CD4-positive, alpha-beta T cell treated with Interleukin-12 subunit alpha and Interleukin-12 subunit beta, for 1 hour (primary cell): ENCODE results near the gene PNPLA1.

ENCODE experiments used
- DNase-seq: peaks from one replicate; pipeline ENCODE4 v3.0.0-alpha.2; 2020

Gene PNPLA1, protein sequence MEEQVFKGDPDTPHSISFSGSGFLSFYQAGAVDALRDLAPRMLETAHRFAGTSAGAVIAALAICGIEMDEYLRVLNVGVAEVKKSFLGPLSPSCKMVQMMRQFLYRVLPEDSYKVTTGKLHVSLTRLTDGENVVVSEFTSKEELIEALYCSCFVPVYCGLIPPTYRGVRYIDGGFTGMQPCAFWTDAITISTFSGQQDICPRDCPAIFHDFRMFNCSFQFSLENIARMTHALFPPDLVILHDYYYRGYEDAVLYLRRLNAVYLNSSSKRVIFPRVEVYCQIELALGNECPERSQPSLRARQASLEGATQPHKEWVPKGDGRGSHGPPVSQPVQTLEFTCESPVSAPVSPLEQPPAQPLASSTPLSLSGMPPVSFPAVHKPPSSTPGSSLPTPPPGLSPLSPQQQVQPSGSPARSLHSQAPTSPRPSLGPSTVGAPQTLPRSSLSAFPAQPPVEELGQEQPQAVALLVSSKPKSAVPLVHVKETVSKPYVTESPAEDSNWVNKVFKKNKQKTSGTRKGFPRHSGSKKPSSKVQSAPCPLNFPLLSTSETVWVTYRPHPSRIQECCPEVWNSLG

DNA sequence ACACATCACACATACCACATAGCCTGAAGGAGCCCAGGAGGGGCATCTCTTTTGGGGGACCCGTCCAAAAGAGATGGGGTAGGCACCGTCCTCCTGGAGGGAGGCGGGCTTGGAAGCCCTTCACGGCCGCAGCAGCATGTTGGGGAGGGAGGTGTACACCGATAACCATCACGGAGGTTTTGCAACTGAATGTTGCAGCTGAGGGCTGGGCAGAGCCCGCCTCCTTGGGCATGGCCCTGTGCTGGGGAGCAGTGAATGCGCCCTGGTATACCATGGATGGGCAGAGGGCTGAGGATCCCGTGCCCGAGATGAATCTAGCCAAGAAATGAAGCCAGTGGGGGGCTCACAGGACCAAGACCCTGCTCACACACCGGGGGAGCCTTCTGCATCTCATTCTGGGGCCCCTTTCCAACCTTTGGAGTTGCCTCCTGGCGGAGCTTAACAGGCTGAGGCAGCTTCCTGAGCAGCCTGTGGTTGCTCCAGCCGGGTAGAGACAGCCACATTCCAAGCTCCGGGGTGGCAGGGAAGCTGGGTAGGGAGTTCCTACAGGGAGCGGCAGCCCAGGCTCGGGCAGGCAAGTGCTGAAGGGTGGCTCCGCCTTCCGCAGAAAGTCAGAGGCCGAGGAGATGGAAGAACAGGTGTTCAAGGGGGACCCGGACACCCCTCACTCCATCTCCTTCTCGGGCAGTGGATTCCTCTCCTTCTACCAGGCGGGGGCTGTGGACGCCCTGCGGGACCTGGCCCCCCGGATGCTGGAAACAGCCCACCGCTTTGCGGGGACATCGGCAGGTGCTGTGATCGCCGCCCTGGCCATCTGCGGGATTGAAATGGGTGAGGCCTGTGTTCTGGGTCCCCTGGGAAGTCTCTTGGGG lies at the start of gene PNPLA1:
PNPLA1 (plus strand) TSS at position 227 of the 872 bp plus-strand sequence; CDS start at position 627, 400 bp downstream.
- no peak for DNase-seq

- DNase-seq: no peak
Measured at GRCh38 chr6:36220226-36220625, 49.6 kb upstream of the PNPLA1 start.

DNA sequence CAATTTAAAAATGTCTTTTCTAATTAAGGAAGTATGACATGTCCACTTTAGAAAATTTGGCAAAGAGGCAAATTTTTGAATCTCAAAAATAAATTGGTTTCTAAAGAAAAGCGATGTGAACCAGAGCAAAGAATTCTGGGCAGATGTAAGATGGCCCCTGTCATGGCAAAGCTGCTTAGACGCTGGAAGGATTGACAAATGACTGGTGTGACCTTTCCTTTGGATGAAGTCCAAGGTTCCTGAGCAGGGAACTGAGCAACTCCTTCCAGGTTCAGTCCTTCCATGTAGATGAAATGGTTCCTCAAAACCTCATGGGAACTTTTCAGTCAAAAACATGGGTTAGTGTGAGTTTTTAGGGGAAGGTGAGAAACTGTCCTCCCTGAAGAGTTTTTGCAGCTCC lies 48.2 kb upstream of the PNPLA1 start:
- DNase-seq: no peak

DNA sequence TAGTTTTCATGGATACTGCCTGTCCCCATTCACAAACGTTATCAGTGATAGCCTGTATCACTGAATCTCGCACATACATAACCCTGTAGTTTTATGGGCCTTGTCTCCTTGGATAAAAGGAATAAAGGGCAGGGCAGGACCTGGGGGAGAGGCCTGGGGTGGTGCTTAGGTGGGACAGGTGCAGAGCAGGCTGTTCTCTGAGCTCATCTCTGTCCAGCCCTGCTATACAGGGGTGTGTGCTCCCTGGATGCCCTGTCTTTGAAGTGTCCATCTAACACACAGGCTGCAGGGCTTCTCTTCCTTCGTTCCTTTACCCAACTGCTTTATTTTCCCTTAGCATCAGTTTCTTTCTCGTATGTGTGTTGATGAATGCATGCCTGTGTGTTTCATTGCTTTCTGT lies 46.9 kb upstream of the PNPLA1 start:
- no peak for DNase-seq

- no peak for DNase-seq
Measured at GRCh38 chr6:36223706-36224105, 46.2 kb upstream of the PNPLA1 start.

GRCh38 chr6:36224918-36225461 lies 44.9 kb upstream of the PNPLA1 start:
- no peak for DNase-seq

DNA sequence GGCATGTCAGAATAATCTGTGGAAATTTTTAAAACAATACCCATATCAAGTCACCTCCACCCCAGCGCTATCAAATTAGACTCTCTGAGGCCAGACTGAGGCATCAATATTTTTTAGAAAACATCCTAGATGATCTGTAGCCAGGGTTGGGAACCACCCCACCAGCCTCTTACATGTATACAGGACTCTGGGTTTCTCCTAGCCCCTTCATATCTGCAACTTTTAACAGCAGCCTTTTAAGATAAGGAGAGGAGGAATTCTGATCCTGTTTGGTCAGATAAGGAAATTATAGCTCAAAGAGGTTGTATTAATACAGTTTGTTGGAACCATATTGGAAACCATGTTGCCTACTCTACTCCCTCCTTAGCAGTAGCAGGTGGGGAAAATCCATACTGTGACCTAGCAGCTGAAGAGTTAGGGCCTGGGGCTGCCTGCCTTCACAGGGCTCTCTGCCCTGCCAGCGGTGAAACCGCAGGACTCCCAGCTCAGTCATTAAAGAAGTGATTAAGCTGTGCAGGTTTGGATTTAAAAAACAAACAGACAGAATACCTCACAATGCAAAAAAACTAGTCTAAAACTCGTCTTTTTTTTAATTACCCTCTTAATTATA lies 43.3 kb upstream of the PNPLA1 start:
- DNase-seq: no peak

GRCh38 chr6:36227379-36228228 lies 42.3 kb upstream of the PNPLA1 start:
- DNase-seq: no peak

DNA sequence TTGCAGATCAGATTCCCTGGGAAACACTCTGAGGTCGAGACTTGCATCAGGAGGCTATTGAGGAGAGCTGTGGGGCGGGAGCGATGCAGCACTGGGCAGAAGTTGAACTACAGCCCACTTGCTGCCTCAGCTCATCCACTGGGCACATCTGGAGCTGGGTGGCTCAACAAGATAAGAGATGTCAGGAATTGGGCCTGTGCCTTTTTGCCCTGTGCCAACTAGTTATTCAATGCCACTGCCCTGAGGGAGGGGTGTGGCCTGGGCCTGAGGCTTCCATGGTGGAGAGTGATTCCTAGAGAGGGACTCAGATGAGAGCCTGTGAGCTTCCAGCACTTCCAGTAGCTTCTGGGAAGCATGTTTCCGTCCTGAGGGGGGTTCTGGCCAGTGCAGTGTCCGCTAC lies 40.6 kb upstream of the PNPLA1 start:
- no peak for DNase-seq

GRCh38 chr6:36230371-36230770 lies 39.5 kb upstream of the PNPLA1 start:
- DNase-seq: no peak

DNA sequence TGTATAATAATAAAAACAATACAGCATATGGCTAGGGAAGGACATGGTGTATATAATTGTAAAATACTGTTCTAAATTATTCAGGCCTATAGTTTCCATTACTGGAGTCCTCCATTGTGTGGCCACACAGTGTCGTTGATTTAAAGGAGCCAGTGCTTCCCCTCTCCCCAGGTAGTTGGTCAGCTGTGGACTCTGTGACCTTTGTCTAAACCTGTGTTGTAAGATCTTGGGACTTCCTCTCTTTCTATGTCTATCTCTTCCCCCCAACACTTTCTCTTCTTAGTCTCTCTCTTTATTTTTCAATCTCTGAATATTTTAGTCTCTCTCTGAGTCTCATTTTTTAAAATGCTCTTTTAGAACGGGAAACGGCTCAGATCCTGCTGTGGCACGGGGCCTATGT lies 37.7 kb upstream of the PNPLA1 start:
- DNase-seq: no peak

DNA sequence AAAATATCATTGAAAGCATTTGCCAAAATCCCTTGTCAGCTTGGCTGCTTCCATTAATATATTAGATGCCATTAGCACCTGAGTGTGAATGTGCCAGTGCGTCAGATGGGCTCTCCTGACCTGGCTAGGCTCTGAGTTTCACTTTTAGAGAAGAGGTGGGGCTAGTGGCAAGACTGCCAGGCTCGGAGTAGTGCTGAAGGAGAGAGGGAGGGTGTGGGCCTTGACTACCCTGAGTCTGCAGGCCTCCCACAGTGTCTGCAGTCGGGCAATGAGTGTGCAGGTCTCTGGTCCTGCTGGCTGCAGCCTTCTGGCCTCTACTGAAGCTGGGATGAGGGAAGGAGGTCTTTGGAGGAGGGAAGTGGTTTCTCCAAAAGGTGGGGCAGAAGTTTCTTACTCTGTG lies 34.6 kb upstream of the PNPLA1 start:
- no peak for DNase-seq

GRCh38 chr6:36235862-36236261 lies 34.0 kb upstream of the PNPLA1 start:
- DNase-seq: no peak

GRCh38 chr6:36239774-36240173 lies 30.1 kb upstream of the PNPLA1 start:
- no peak for DNase-seq

DNA sequence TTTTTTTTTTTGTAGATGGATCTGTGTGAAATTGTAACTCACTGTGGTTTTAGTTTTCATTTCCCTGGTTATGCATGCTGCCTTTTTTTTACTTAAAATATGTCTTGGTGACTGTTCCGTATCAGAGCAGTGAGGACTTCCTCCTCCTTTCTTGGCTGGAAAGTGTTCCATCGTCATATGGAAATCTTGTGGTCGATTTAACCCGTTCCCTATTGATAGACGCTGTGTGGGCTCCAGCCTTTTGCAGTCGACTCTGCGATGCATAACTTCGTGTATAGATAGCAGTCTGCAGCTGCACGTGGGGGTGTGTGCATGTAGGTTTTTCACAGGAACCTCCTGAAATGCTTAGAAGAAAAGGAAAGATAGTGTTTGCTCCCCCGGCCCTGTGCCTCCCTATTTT lies 28.1 kb upstream of the PNPLA1 start:
- DNase-seq: no peak

GRCh38 chr6:36242161-36242560 lies 27.7 kb upstream of the PNPLA1 start:
- DNase-seq: no peak

- DNase-seq: no peak
Measured at GRCh38 chr6:36242626-36243025, 27.2 kb upstream of the PNPLA1 start.

GRCh38 chr6:36243562-36244212 lies 26.2 kb upstream of the PNPLA1 start:
- DNase-seq: no peak

DNA sequence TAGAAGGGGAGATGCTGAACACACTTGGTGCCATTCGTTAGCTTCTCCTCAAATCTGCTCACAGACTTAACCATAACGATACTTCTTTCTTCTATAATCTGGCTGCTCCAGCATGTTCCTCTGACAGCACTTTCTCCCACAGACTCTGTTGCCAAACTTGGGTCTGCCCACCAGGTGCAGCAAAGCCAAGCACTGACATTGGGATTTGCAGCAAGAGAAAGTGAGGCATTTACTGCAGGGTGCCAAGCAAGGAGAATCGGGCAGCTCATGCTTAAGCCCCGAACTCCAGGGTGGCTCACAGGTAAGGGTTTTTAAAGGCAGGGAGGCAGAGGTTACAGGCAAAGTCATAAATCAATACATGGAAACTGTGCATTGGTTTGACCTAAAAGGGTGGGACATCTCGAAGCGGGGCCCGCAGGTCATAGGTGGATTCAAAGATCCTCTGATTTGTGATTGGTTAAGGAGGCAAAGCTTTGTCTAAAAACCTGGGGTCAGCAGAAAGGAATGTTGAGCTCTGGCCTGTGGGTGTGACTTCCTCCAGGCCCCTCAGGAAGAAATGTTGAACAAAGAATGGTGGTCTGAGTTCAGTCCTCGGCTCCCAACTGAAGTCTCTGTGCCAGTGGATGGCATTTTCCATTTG lies 25.1 kb upstream of the PNPLA1 start:
- no peak for DNase-seq

DNA sequence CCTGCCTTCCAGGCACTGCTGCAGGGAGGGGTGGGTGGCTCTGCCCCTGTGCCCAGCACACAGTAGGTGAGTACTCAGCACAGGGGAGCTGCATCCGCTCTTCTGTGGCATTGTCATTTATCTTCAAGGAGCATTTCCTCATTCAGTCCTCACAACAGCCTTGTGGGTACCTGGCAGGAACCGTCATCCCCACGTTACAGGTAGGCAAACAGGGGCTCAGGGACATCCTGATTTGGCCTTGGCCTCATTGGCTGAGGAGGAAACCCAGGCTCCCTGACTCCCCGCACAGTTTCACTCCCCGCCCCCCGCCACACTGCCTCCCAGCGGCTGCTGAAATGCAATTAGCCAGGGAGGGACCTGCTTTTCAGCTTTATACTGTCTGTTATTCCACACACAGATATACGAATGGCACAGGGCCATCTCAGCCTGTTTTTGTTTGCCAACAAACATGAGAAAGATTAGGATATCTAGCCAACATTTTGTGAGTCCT lies 24.2 kb upstream of the PNPLA1 start:
- no peak for DNase-seq
